Inferior parietal cortex (tissue), 1 donor: Measurements from ENCODE around the gene RHBDF2.
"Not testable (repeated sequence)": the region's sequence is repeated elsewhere in the genome, so short reads cannot be mapped to it uniquely, and the experiment has no call there.

Experiments used
- DNase-seq: peaks from one replicate; pipeline ENCODE4 v3.0.0-alpha.2; 2016; ENCODE audit errors: extremely low spot score

Gene RHBDF2

GRCh38 chr17:76524598-76525512, 23.6 kb upstream of the RHBDF2 start:
- DNase-seq: no peak

- DNase-seq: peak; percentile 74
Measured at GRCh38 chr17:76523084-76524037, 22.1 kb upstream of the RHBDF2 start.

GRCh38 chr17:76521683-76522082, 20.5 kb upstream of the RHBDF2 start:
- not testable (repeated sequence) for DNase-seq

DNA sequence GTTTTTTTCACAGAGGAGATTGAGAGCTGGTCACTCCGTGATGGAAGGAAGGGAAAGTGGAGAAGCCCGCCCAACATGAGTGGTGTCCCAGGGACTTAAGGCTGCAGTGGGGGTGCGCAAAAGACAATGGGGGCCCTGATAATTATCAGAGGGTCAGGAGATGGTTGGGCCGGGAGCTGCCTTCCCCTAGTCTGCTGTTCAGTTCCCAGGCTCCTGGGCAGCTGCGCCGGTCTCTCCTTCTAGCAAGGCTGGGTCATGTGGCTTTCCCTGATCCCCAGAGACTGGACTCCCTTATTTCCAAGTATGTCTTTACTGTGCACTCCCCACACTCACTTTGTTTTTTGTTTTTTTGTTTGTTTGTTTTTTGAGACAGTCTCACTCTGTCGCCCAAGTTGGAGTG, 20.0 kb upstream of the RHBDF2 start:
- no peak for DNase-seq

DNA sequence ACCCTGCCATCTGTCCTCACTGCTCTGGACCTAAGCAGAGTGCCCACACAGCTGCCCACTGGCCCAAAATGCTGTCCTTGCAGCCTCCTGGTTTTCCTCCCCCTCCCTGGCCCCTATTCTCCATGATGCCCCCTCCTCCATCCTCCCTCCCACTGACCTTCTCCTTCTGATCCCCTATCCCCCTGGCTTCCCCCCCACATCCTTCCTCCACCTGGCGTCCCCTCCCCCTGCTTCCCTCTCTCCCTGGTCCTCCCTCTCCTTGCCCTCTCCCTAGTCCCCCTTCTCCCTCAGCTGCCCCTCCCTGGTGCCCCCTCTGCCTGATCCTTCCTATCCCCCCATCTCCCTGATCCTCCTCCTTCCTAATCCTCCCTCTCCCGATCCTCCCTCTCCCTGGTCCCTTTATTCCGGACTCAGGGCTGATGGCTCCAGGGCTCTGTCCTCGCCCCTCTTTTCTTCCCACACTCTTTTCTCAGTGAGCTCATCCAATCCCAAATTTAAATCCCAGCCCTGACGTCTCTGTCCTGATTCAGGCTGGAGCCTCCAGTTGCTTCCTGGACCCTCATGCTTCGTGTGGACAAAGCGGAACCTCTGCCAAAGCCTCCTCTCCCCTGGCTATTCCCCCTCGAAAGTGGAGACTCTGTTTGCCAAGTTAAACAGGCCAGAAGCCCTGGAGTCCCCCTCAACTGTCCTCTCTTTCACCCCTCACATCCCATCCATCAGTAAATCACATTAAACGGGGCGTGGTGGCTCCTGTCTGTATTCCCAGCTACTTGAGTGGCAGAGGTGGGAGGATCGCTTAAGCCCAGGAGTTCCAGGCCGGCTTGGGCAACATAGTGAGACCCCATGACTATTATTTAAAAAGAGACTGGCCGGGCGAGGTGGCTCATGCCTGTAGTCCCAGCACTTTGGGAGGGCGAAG, 18.1 kb upstream of the RHBDF2 start:
- DNase-seq: no peak

- no peak for DNase-seq
Measured at GRCh38 chr17:76517638-76518038, 16.4 kb upstream of the RHBDF2 start.

DNA sequence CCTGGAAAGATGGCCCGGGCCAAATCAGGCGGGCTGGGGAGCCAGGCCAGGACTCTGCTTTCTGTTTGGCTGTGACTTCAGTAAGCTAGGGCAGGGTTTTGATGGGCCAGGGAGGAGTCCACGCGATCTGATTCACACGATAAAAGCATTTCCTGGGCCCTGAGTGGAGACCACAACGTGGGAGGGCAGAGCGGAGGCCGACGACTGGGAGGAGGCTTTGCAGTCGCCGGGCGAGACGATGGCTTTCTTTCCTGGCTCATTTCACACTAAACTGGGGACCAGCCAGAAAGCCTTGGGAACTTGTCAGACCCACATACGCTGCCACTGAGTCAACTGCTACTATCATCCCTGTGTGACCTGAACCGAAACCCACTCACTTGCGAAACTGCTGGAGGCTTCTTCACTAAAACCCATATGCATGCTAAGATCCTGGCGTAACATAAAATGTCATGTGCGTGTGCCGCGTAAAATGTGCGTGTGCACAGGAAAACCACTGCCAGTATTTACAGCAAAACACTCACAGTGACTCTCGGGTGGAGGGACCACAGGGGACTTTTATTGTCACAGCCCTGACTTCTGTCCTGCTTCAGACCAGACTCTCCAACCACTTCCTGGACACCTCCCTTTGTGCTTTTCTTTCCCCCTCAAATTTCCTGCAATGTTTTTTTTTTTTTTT, 14.2 kb upstream of the RHBDF2 start:
- no peak for DNase-seq

DNA sequence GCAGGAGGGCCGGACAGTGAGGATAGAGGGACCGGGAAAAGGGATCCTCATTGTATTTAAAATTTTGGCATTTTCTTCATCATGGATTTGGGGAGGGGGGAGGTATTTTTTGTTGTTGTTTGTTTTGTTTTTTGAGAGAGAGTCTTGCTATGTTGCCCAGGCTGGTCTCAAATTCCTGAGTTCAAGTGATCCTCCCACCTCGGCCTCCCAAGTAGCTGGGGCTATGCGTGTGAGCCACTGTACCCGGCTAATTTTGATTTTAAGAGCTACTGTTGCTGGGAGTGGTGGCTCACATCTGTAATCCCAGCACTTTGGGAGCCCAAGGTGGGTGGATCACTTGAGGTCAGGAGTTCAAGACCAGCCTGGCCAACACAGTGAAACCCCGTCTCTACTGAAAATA, 13.1 kb upstream of the RHBDF2 start:
- not testable (repeated sequence) for DNase-seq

DNA sequence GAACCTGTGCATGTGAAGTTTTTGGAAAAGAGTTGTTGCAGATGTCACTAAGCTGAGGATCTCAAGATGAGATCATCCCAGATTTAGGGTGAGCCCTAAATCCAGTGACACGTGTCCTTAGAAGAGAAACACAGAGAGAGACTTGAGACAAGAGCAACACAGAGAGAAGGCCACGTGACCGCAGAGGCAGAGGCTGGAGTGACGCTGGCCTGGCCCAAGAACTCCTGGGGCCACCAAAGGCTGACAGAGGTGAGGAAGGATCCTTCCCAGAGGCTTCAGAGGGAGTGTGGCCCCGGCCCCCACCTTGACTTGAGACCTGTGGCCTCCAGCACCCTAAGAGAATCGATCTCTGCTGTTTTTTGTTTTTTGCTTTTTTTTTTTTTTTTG, 12.1 kb upstream of the RHBDF2 start:
- DNase-seq: no peak

DNA sequence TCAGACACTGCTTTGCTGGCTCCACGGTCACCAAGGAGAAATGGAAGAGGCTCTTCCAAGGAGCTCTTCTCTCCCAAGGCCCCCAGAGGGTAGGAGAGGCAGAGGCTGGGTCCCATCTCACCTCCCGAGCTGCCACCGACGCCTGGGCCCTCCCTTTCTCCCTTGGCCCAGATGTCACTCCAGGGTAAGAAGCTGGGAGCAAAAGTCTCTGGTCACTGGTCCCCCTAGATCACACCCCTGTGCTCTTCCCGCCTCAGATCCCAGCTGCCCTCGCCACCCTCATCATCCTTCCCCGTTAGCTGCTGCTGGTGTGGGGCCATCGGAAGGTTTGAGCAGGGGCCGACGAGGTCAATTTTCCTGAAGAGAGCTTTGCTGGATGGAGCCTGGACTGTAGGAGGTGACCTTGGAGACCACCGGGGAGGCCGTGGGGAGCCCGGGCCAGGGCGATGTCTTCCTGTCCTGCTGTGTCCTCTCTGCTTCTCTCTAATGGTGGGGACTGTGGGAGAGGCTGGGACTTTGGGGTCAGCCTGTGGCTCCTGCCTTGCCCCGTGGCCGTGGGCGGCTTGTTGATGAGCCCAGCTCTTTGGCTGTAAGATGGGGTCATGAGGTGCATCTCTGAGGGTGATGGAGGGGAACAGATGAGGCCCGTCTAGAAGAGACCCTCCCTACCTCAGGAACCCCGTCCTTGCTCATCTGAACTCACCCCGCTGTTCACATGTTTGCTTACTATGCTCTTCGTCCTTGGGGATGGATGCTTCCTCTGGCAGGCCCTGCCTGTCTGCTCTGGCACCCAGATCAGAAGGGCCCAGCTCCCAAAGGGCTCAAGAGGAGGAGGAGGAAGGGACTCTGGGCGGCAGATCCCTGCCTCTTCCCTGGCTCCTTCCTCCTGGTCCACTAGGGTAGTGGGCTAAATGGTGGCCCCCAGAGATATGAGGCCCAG, 11.4 kb upstream of the RHBDF2 start:
- no peak for DNase-seq

GRCh38 chr17:76511668-76512365, 10.6 kb upstream of the RHBDF2 start:
- DNase-seq: no peak

DNA sequence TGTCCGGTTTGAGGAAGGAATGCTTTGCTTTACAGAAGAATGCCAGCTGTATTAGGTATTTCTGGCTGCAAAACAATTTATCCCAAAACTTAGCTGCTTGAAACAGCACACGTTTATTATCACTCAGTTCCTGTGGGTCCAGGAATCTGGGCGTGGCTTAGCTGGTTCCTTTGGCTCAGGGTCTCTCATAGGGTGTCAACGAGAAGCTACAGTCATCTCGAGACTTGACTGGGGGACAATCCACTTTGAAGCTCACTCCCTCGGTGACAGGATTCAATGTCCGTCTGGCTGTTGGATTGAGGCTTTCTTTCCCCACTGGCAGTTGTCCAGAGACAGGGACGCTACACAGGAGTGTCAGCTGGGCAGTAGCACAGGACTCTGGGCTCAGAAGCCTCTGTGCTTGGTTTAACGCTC, 9.6 kb upstream of the RHBDF2 start:
- no peak for DNase-seq

- not testable (repeated sequence) for DNase-seq
Measured at GRCh38 chr17:76508472-76509063, 7.3 kb upstream of the RHBDF2 start.

- DNase-seq: peak; percentile 90
Measured at GRCh38 chr17:76506408-76507345, 5.5 kb upstream of the RHBDF2 start.

DNA sequence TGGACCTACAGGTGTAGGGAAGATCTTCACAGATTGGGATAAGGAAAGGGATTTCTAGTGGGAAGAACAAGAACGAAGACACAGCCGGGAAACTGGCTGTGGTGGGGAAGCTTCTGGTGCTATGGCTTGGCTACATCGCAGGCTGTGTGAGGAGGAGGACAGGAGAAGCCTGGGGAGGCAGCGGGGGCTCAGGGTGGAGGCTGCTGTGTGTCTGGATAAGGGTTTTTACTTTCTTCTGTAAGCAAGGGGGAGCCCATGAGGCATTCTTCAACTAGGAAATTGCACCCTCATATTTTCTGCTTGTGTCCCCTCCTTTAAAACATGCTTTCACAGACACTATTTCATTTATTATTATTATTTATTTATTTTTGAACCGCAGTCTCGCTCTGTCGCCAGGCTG, 2.9 kb upstream of the RHBDF2 start:
- no peak for DNase-seq

DNA sequence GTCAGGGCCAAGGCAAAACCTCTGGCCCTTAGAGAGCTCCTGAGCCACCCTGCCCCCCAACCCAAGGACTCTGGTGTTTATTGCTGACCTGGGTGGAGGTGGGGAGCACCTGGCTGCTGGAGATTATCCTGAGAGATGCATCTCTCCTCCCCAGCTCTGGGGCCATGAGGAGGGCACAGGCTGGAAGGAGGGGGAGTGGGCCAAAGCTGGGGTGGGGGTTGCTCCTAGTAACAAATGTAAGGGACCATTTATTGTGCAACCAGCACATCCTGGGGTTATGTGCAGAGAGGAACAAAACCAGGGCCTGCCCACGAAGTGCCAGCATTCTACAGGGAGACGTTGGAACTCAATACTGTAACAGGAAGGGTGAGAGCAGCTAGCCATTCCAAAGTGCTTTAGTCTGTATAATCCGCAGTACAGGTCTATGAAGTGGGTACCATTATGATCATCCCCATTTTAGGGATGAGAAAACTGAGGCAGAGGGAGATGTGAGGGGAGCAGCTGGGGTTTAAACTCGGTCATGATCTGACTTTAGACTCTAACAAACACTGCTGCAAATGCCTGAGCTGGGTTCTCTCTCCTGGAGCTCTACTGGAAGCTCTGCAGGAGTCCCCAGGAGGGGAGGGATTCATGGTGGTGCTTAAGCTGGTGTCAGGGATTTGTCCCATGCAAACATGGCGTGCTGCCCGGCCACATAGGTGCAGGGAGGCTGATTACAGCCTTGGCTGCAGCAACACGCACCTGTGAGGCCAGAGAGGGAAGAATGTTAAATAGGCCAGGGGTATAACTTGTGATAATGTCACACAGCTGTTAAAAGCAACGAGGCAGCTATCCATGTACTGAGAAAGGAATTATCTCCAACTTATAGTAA, 1.4 kb upstream of the RHBDF2 start:
- no peak for DNase-seq
